Left cardiac atrium (tissue), 4 donors: Measurements from ENCODE around the gene CEMP1. TPM values are rescaled to one million over a fixed set of nuclear protein-coding genes. Genes with fewer than 3 reads are reported as not detected.

Experiments
- ATAC-seq, 2 donors: fragments of 200-7000 bp; cut with Tn5 transposase; one replicate each; pipeline ENCODE4 v1.9.1; 2020; ENCODE audit warnings: mild to moderate bottlenecking in 2 of 2, moderate library complexity in 2 of 2
- DNase-seq: peaks from one replicate; pipeline ENCODE4 v3.0.0-alpha.2; 2020
- intact Hi-C, 2 donors: fragments of 100-400 bp; cut with DNase I; formaldehyde crosslinking; loops; one replicate each; pipeline versions ENCODE4 v1.14.1 to v1.15.1; 2022 to 2023
- total RNA-seq, 2 donors: library from RNA; stranded (reverse); fragmentation: NEBNext Ultra II Directional; extraction: Animal tissue kit (Norgen Biotek cat#: 25700); gene quantifications; one replicate each; pipeline ENCODE4 v1.2.1, GENCODE V29; 2021
- donor health status: DM: no; HTN: yes; CAD: no.
- donor health status: DM: no; HTN: yes; CAD: no; lungs with severe emphysema.
- donor health status: DM: yes; HTN: yes; CAD: no.
- donor health status: Dilated cardiomyopathy.

Gene CEMP1
- total RNA-seq, 2 donors from 2014 or later: not detected

DNA sequence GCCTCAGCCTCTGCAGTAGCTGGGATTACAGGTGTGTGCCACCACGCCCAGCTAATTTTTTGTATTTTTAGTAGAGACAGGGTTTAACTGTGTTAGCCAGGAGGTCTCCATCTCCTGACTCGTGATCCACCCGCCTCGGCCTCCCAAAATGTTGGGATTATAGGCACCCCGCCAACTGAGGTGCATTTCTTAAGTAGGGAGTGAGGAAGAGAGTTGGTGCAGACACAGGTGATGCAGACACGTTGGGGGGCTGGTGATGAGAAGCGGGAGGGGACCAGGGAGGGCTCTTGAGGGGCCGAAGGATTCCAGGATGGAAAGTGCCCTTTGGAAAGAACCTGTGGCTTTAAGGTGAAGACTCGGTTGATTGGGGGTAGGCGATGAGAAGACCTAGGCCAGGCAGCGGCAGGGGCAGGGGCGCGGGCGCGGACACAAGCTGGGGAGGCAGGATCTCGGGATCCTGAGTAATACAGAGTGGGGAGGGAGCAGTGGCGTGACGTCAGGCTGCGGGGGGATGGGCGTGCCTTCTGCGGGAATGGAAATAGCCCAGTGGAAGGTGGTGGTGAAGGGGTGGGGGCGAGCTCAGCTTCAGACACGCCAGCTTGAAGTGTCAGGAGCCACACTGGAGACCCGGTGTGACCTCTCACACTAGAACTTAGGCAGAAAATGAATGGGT, 19.9 kb downstream of the CEMP1 start:
- intact Hi-C loops: no loop called here
- DNase-seq: peak; percentile 84
- ATAC-seq: peak; percentile 15 to 16

DNA sequence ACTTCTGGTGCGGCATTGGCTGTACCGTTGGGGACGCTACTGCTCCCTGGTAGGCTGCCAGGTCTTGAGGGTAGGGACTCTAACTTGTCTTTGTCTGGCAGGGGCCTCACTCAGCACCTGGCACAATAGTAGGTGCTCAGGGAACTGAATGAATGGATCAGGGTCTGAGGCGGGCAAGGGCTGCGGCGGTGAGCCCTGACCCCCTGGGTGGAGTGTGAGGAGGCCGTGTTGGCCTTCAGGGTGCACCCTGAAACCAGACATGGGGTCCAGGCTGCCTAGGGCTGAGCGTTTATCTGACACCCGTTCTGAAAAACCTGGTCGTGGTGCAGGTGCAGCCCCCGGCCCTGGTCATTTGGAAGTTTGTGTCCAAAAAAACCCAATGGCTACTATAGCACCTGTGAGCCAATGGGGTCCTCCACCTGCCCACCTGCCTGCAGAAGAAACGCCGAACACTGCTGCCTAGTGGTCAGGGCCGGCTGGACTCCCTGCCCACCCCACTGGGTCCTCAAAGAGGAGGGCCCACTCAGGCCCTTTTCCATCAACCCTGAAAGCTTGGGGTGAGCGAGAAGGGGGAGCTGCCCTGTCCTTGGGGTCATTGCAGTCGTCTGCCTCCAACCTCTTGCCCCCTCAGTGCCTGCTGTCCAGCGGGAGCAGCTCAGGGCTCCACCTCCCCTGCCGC, 22.3 kb downstream of the CEMP1 start:
- DNase-seq (no peak), ATAC-seq (no peak)
- intact Hi-C loops: no loop called here

DNA sequence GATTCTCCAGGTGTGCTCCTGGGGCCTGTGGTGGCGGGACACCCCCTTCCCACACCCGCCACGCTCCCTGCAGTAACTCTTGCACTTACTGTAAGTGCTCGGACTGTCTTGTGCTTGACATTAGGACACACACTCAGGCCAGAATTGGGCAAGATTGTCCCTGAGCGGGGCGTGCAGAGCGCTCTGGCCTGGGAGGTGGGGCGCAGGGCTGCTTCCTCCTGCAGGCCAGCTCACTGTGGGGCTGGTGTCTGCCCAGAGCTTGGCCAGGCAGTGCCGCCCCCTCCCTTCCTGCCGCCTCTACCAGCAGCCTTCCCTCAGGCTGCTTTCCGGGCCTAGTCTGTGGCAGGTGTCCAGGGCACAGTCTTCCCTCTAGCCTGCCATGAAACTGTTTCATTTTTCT, 23.5 kb downstream of the CEMP1 start:
- ATAC-seq: peak; percentile 45 to 64
- DNase-seq: peak; percentile 63
- intact Hi-C loops: no loop called here

GRCh38 chr16:2507052-2507659, 24.1 kb downstream of the CEMP1 start:
- intact Hi-C loops: no loop called here
- ATAC-seq: peak; percentile 4 to 39
- no peak for DNase-seq

GRCh38 chr16:2505695-2506094, 25.5 kb downstream of the CEMP1 start:
- no peak for ATAC-seq
- intact Hi-C loops: no loop called here
- no peak for DNase-seq

- ATAC-seq: no peak
- DNase-seq: no peak
- intact Hi-C loops: loop anchor here in 1 of 2 donors (2.0 kb wide), 1 partner anchor 161 kb away; the partner anchor contains the start of gene ABCA3
These were observed 29.0 kb downstream of the CEMP1 start for GRCh38 chr16:2501946-2502895.

DNA sequence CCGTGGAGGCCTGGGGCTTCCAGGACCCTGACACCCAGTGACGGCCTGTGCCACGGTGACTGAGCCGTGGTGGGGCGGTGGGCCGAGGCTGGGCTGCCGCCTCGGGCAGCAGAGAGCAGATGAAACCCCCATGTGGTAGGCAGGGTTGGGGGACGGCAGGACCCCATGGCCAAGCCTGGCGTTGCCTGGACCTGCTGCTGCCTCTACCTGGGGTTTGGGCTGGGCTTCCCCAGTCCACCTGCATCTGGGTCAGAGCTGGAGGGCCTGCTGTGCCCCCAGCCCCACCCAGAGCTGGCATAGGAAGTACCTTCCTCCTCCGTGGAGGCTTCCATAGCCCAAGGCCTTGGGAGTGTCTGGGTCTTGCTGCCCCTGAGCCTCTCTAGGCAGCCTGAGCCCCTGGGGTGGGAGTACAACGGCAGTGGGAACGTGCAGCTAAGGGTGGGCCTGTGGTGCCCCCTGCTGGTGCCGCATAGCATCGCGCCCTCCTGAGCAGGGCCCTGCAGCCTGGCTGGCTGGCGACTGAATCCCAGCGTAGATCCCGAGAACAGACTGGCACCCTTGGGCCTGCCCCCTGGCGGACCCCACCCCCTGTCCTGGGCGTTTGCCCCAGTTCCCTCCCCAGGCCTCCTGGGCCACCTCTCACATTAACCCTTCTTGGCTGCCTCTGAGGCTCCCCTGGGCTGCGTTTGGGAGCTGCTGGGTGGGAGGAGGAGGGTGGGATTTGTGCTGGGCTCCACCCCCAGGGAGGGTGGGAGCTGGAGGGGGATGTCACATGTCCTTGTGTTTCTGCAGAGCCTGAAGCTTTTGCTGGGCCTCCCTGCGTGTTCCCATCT, 30.1 kb downstream of the CEMP1 start:
- intact Hi-C loops: loop anchor here in 1 of 2 donors (2.0 kb wide), 1 partner anchor 160 kb away; the partner anchor contains the start of gene ABCA3
- peak; percentile 83 for ATAC-seq

GRCh38 chr16:2500430-2500917, 30.7 kb downstream of the CEMP1 start:
- DNase-seq (no peak), ATAC-seq (no peak)
- intact Hi-C loops: loop anchor here in 1 of 2 donors (2.0 kb wide), 1 partner anchor 160 kb away; the partner anchor contains the start of gene ABCA3

More for the DNA sequence above, 30.1 kb downstream of the CEMP1 start:
- peak; percentile 81 for DNase-seq

- DNase-seq: no peak
- no peak for ATAC-seq
- intact Hi-C loops: loop anchor here (2.0 to 10.0 kb wide), 2 partner anchors 75 to 159 kb away; partner anchors contain the start of genes ABCA3 (in 1 of the 2) and CCNF (in 1 of the 2)
These were observed 31.2 kb downstream of the CEMP1 start for GRCh38 chr16:2499890-2500429.

DNA sequence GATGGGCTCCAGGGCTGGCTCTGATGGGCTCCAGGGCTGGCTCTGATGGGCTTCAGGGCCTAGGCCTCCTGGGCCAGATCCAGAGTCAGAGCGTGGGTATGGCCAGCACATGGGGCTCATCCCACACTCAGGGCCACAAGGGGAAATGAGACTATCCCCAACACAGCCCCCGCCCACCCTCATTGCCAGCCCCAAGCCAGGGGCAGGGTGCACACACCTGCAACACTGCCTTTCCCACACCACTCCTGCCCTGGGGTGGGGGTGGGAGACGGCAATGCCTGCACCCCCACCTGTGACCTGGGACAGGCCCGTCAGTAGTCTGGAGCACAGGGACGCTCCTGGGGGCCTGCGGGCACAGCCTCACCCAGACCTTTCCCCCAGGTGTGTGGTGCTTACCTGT, 31.8 kb downstream of the CEMP1 start:
- no peak for DNase-seq
- ATAC-seq: no peak
- intact Hi-C loops: loop anchor here in 1 of 2 donors (10.0 kb wide), 1 partner anchor 75 kb away; the partner anchor contains the start of gene CCNF

- no peak for DNase-seq
- peak in 1 of 2 donors; percentile 21 for ATAC-seq
These were observed 32.5 kb downstream of the CEMP1 start for GRCh38 chr16:2498531-2499253.

GRCh38 chr16:2497695-2498484, 33.3 kb downstream of the CEMP1 start:
- intact Hi-C loops: loop anchor here in 1 of 2 donors (10.0 kb wide), 1 partner anchor 73 kb away; the partner anchor contains the start of gene CCNF
- ATAC-seq: peak; percentile 5 to 9
- no peak for DNase-seq

More at GRCh38 chr16:2498531-2499253, 32.5 kb downstream of the CEMP1 start:
- intact Hi-C loops: loop anchor here in 1 of 2 donors (10.0 kb wide), 1 partner anchor 74 kb away; the partner anchor contains the start of gene CCNF

- intact Hi-C loops: loop anchor here in 1 of 2 donors (10.0 kb wide), 1 partner anchor 72 kb away; the partner anchor contains the start of gene CCNF
These were observed 34.0 kb downstream of the CEMP1 start for GRCh38 chr16:2497116-2497630.

DNA sequence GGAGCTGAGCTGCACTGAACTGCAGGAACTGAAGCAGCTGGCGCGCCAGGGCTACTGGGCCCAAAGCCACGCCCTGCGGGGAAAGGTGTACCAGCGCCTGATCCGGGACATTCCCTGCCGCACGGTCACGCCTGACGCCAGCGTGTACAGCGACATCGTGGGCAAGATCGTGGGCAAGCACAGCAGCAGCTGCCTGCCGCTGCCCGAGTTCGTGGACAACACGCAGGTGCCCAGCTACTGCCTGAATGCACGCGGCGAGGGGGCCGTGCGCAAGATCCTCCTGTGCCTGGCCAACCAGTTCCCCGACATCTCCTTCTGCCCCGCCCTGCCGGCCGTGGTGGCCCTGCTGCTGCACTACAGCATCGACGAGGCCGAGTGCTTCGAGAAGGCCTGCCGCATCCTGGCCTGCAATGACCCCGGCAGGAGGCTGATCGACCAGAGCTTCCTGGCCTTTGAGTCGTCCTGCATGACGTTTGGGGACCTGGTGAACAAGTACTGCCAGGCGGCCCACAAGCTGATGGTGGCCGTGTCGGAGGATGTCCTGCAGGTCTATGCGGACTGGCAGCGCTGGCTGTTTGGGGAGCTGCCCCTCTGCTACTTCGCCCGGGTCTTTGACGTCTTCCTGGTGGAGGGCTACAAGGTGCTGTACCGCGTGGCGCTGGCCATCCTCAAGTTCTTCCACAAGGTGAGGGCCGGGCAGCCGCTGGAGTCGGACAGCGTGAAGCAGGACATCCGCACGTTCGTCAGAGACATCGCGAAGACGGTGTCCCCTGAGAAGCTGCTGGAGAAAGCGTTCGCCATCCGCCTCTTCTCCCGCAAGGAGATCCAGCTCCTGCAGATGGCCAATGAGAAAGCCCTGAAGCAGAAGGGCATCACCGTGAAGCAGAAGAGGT, 34.7 kb downstream of the CEMP1 start:
- DNase-seq (no peak), ATAC-seq (no peak)

More at GRCh38 chr16:2497116-2497630, 34.0 kb downstream of the CEMP1 start:
- DNase-seq (peak; percentile 77), ATAC-seq (peak; percentile 45 to 69)

More for the DNA sequence above, 34.7 kb downstream of the CEMP1 start:
- intact Hi-C loops: loop anchor here in 1 of 2 donors (10.0 kb wide), 1 partner anchor 72 kb away; the partner anchor contains the start of gene CCNF
